ENCODE data around the gene RARA. TPM values are rescaled to one million over a fixed set of nuclear protein-coding genes. Genes with fewer than 3 reads are reported as not detected.

Gene RARA
- total and polyA plus RNA-seq, 11 donors, result 14.1 to 41.4 (median 19.4) TPM

DNA sequence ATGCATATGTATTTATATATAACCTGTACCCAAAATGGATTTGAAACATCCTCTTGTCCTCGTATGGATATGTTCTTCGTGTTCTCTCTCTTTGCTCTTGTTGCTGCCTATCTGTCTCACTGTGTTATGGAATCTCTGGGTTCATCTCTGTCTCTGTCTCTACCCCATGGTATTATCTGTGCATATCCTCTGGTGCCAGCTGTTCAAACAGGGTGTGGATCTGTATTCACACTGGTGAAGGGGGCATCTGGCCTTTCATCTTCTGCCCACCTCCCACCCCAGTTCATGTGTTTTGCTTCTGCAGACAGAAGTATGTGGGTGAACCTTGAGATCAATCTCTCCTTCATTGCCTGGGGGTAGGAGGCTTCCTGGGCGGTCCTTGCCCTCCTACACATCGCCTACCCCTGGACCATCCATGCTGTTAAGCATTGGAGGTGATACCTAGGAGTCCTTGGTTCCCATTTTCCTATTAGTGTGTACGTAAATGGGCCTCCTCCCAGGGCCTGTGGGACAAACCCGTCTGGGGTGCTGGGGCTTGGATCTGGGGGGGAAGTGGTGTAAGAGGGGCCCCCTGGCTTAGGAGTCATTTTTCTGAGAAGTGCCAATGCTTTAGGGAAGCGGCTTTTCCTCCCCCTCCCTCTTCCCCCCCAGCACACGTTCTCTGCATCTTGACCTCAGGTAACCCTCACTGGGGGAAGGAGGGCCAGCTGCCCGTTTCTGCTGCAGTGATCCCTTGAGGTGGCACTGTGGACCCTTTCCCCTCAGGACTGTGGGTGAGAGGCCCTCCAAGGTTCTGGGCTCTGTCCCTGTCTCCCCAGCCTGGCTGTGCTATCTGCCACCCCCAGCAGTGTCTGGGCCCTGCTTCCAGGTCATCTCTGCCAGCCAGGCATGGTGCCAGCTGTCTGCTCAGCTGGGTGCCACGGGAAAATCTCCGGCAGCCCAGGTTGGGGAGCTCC lies 21.1 kb downstream of the RARA start:
- Histone ChIP-seq H3K36me3 (peaks cover 0 to 11% (median 0%) of the 10 kb centered on the region in 9 donors), H3K27ac (peak overlapping the region in 11 of 12 donors; percentile 66 to 98 (median 85)), H3K9me3 (no peaks in the 10 kb centered on the region), H3K4me1 (peaks cover 67 to 100% (median 99%) of the 10 kb centered on the region in 12 donors), H3K4me3 (peak overlapping the region in 1 of 12 donors; percentile 39), H3K27me3 (no peaks in the 10 kb centered on the region)
- DNase-seq, result peak; percentile 82 to 89 (median 85)
- 30 to 38% (median 33%) methylated on average over 10 to 11 of the region's 11 CpGs for WGBS, 4 donors
- peak; percentile 35 to 51 (median 40) for ATAC-seq
- TF ChIP-seq, protein P1, sequence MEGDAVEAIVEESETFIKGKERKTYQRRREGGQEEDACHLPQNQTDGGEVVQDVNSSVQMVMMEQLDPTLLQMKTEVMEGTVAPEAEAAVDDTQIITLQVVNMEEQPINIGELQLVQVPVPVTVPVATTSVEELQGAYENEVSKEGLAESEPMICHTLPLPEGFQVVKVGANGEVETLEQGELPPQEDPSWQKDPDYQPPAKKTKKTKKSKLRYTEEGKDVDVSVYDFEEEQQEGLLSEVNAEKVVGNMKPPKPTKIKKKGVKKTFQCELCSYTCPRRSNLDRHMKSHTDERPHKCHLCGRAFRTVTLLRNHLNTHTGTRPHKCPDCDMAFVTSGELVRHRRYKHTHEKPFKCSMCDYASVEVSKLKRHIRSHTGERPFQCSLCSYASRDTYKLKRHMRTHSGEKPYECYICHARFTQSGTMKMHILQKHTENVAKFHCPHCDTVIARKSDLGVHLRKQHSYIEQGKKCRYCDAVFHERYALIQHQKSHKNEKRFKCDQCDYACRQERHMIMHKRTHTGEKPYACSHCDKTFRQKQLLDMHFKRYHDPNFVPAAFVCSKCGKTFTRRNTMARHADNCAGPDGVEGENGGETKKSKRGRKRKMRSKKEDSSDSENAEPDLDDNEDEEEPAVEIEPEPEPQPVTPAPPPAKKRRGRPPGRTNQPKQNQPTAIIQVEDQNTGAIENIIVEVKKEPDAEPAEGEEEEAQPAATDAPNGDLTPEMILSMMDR (IDR thresholded peaks at IDR 0.05), result no peak
- no peak for TF ChIP-seq POLR2A (IDR thresholded peaks at IDR 0.05)
- intact Hi-C loops (cut with DNase I), result no loop called here

DNA sequence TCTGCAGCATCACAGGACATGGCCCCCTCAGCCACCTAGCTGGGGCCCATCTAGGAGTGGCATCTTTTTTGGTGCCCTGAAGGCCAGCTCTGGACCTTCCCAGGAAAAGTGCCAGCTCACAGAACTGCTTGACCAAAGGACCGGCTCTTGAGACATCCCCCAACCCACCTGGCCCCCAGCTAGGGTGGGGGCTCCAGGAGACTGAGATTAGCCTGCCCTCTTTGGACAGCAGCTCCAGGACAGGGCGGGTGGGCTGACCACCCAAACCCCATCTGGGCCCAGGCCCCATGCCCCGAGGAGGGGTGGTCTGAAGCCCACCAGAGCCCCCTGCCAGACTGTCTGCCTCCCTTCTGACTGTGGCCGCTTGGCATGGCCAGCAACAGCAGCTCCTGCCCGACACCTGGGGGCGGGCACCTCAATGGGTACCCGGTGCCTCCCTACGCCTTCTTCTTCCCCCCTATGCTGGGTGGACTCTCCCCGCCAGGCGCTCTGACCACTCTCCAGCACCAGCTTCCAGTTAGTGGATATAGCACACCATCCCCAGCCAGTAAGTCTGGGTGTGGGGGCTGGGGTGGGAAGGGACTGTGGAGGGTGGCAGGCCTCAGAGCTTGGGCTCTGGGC lies 22.0 kb downstream of the RARA start:
- 86 to 92% (median 88%) methylated on average over 8 to 10 of the region's 10 CpGs for WGBS, 4 donors
- H3K36me3 ChIP-seq, result peaks cover 0 to 11% (median 0%) of the 10 kb centered on the region in 9 donors
- H3K4me1 ChIP-seq, result peaks cover 68 to 100% (median 99%) of the 10 kb centered on the region in 12 donors
- TF ChIP-seq, protein P1 (IDR thresholded peaks at IDR 0.05), result no peak
- no peak for TF ChIP-seq POLR2A (IDR thresholded peaks at IDR 0.05)
- H3K4me3 ChIP-seq, result peak overlapping the region in 2 of 12 donors; percentile 0 to 39
- H3K27me3 ChIP-seq, result no peaks in the 10 kb centered on the region
- DNase-seq, result peak in 2 of 5 donors; percentile 16 to 29
- no peaks in the 10 kb centered on the region for H3K9me3 ChIP-seq
- intact Hi-C loops (cut with DNase I), result no loop called here
- no peak for ATAC-seq
- H3K27ac ChIP-seq, result peak overlapping the region; percentile 47 to 98 (median 84)

DNA sequence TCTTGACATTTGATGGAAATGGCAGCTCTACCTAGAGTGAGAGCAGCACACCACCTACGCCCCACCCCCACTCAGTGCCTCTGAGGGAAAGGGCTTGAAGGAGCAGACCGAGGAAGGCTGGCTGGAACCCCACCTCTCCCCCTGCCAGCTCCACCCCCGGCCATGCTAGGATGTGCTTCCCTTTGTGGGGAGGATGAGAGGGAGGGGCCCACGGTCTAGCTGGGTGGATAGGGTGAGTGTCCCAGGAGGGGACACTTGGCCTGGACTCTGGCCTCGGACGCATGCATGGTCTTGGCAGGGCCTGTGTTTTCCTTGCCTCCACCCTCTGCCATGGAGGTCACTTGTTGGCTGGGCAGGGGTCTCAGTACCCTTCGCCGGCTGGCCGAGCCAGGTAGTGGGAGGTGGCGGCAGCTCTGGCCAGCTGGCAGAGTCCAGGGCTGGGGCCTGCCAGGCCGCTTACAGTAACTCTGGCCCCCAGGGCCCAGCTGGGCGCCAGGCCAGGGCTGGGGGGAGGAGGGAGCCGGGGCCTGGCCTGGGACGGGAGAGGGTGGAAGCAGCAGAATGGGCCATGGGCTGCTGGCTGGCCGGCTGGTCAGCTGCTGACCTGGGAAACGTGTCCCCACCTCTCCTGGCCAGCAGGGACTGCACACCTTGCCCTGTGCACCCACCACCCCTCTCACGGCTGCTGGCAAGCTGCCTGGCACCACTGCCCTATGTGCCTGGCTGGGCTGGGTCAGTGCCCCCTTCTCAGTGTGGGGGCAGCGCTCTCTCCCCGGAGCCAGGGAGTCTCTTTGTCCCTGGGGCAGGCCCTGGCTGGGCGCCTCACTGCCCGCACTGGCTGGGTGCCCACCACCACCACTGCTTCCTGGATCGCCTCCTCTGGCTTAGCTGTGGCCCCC lies 23.0 kb downstream of the RARA start:
- no peaks in the 10 kb centered on the region for H3K9me3 ChIP-seq
- H3K36me3 ChIP-seq, result peaks cover 0 to 11% (median 0%) of the 10 kb centered on the region in 9 donors
- H3K4me3 ChIP-seq, result peak overlapping the region in 9 of 12 donors; percentile 12 to 39 (median 25)
- no peaks in the 10 kb centered on the region for H3K27me3 ChIP-seq
- peak; percentile 93 to 95 (median 95) for DNase-seq
- WGBS, 4 donors, result 4 to 12% (median 7%) methylated on average over 17 to 22 of the region's 22 CpGs
- no peak for TF ChIP-seq POLR2A (IDR thresholded peaks at IDR 0.05)
- TF ChIP-seq, protein P1 (IDR thresholded peaks at IDR 0.05), result peak in 1 of 12 donors; percentile 7
- intact Hi-C loops (cut with DNase I), result loop anchor here in 1 of 10 donors (1.0 kb wide), 1 partner anchor 9 kb away; no protein-coding TSS in a partner anchor
- peak overlapping the region; percentile 47 to 98 (median 84) for H3K27ac ChIP-seq
- peak; percentile 90 to 94 (median 92) for ATAC-seq
- peaks cover 58 to 100% (median 93%) of the 10 kb centered on the region in 12 donors for H3K4me1 ChIP-seq
